Keratinocyte (primary cell): ENCODE measurements around the gene JHY.

Source experiments
- CTCF ChIP-seq, 3 experiments: IDR thresholded peaks in 1 of 3; conservative IDR thresholded peaks in 1 of 3; optimal IDR thresholded peaks in 1 of 3; 2 replicates in 2 of 3; 3 replicates in 1 of 3; pipeline versions ENCODE3 to v1.5.1; 2011; ENCODE audit warnings: low read length in 3 of 3, mild to moderate bottlenecking in 3 of 3, moderate library complexity in 2 of 3, control low read depth in 1 of 3, inconsistent platforms in 1 of 3; ENCODE audit not compliant: insufficient read depth in 2 of 3; ENCODE audit errors: extremely low read depth in 1 of 3
- EZH2 ChIP-seq: IDR thresholded peaks from one replicate; pipeline ENCODE4 v1.6.1; 2012; ENCODE audit warnings: inconsistent platforms, mild to moderate bottlenecking, low read length, moderate library complexity

- TF ChIP-seq CTCF (optimal IDR thresholded peaks at IDR 0.05 in 1 of 3, IDR thresholded peaks at IDR 0.05 in 1 of 3, conservative IDR thresholded peaks at IDR 0.05 in 1 of 3; ENCODE audit: extremely low read depth in 1 of 3, insufficient read depth in 2 of 3, low read length in 3 of 3), result peak in 2 of 3 experiments; percentile 28 to 47
- TF ChIP-seq EZH2, result no peak
Measured at GRCh38 chr11:122910775-122911174, 28.2 kb downstream of the JHY start.
